GM23248 (cell line): ENCODE data around the gene OLFM1. TPM values are rescaled to one million over a fixed set of nuclear protein-coding genes. Genes with fewer than 3 reads are reported as not detected.

Source experiments
- DNase-seq: peaks from one replicate; pipeline ENCODE4 v3.0.0-alpha.2; 2015
- H2AFZ ChIP-seq: fragments of 200-600 bp; sonication (generic); 2 replicates; pipeline ENCODE4 v1.6.1; 2016; ENCODE audit warnings: antibody characterized with exemption
- H3F3A ChIP-seq: fragments of 200-600 bp; sonication (generic); 2 replicates; pipeline ENCODE4 v1.6.1; 2016; ENCODE audit warnings: mild to moderate bottlenecking, antibody characterized with exemption, mixed run types; ENCODE audit not compliant: insufficient read depth
- H3K27ac ChIP-seq: fragments of 200-600 bp; sonication (generic); 2 replicates; pipeline ENCODE4 v1.5.1; 2016; ENCODE audit warnings: mild to moderate bottlenecking
- H3K27me3 ChIP-seq: fragments of 200-600 bp; sonication (generic); replicated peaks from 2 replicates; pipeline ENCODE4 v1.6.1; 2016; ENCODE audit warnings: mild to moderate bottlenecking; ENCODE audit not compliant: insufficient read depth
- H3K36me3 ChIP-seq: fragments of 200-600 bp; sonication (generic); 2 replicates; pipeline ENCODE4 v1.6.1; 2016; ENCODE audit warnings: low read depth, mild to moderate bottlenecking
- H3K4me1 ChIP-seq: fragments of 200-600 bp; sonication (generic); 2 replicates; pipeline ENCODE4 v1.6.1; 2016; ENCODE audit warnings: mild to moderate bottlenecking; ENCODE audit not compliant: insufficient read depth
- H3K4me2 ChIP-seq: fragments of 200-600 bp; sonication (generic); one replicate; pipeline ENCODE4 v1.6.1; 2016; ENCODE audit warnings: mild to moderate bottlenecking; ENCODE audit not compliant: unreplicated experiment
- H3K4me3 ChIP-seq: fragments of 200-600 bp; sonication (generic); 2 replicates; pipeline ENCODE4 v1.5.1; 2016; ENCODE audit warnings: mild to moderate bottlenecking
- H3K79me2 ChIP-seq: fragments of 200-600 bp; sonication (generic); 2 replicates; pipeline ENCODE4 v1.6.1; 2016; ENCODE audit warnings: mild to moderate bottlenecking; ENCODE audit not compliant: insufficient read depth
- H3K9ac ChIP-seq: fragments of 200-600 bp; sonication (generic); 2 replicates; pipeline ENCODE4 v1.6.1; 2016; ENCODE audit warnings: mild to moderate bottlenecking
- H3K9me2 ChIP-seq: fragments of 200-600 bp; sonication (generic); 2 replicates; pipeline ENCODE4 v1.6.1; 2016; ENCODE audit warnings: mixed run types, mild to moderate bottlenecking, moderate library complexity; ENCODE audit not compliant: insufficient read depth
- H3K9me3 ChIP-seq: fragments of 200-600 bp; sonication (generic); one replicate; pipeline ENCODE4 v1.6.1; 2017; ENCODE audit warnings: low read depth
- H4K20me1 ChIP-seq: fragments of 200-600 bp; sonication (generic); 2 replicates; pipeline ENCODE4 v1.6.0; 2016; ENCODE audit not compliant: insufficient read depth
- EZH2 ChIP-seq: fragments of 200-600 bp; sonication (generic); IDR thresholded peaks from 2 replicates; pipeline ENCODE4 v1.6.1; 2018; ENCODE audit warnings: antibody characterized with exemption, mild to moderate bottlenecking; ENCODE audit not compliant: insufficient read depth, poor library complexity, severe bottlenecking
- EZH2phosphoT487 ChIP-seq: fragments of 200-600 bp; sonication (generic); IDR thresholded peaks from 2 replicates; pipeline ENCODE4 v1.6.1; 2018; ENCODE audit warnings: antibody characterized with exemption, moderate library complexity, mild to moderate bottlenecking, low read depth; ENCODE audit not compliant: insufficient read depth
- WGBS, 2 experiments: methylation state at CpG; one replicate each; pipeline ENCODE4 v1.1.6; 2015 to 2017; ENCODE audit warnings: low lambda C conversion rate in 2 of 2, low coverage in 1 of 2; ENCODE audit errors: missing lambda C conversion rate in 2 of 2; 5-methylcytosine and 5-hydroxymethylcytosine counted together
- in situ Hi-C: fragments of 300-500 bp; cut with MboI; formaldehyde crosslinking; loops from 2 replicates; pipeline ENCODE4 v1.15.0; 2020
- polyA plus RNA-seq: library from polyadenylated mRNA; unstranded; fragments of >200 nt; fragmentation: Nextera tagmentation; extraction: Ambion mirVana; gene quantifications from 2 replicates; pipeline ENCODE4 v1.2.1, GENCODE V29; 2016
- total RNA-seq: library from RNA; depleted of rRNA; stranded (reverse); fragments of >200 nt; shearing (Covaris generic); gene quantifications from 2 replicates; pipeline ENCODE4 v1.2.3, GENCODE V29; 2014

OLFM1 gene
- total and polyA plus RNA-seq, 2 experiments from 2014 or later = 17.0 to 31.4 TPM

DNA sequence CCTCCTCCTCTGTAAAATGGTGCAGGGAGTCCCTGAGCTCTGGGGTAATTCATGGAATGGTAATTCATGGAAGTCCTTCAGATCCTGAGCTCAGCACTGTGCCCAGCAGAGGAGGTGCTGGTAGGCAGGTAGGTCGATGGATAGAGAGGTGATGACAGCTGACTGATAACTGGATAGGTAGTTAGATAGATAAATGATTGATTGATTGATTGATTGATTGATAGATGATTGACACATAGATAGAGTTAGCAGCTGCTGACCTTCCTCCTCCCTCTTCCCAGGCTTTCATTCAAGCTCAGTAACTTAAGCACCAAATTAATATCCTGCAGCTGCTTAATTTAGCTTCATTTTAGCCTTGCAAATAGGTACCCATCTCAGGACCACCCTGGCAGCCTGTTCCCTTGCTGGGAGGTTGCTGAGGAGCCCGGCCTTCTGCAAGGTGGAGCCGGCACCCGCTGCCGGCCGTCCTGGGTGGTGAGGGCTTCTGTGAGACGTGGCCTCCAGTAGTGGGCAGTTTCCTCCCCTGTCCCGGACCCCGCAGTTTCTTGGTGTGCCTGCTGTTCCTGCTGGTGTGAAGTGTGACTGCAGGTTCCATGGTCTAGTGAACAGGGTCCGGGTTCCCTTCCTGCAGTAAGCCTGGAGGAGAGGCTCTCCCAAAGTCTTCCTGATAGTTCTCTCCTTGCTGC, 13.4 kb downstream of the OLFM1 start:
- H3K79me2 ChIP-seq = no peaks in the 10 kb centered on the region
- TF ChIP-seq EZH2 (no peak), EZH2phosphoT487 (no peak)
- no peaks in the 10 kb centered on the region for H3F3A ChIP-seq
- no peaks in the 10 kb centered on the region for H3K9me2 ChIP-seq
- H3K27ac ChIP-seq = no peak overlapping the region
- no peak overlapping the region for H2AFZ ChIP-seq
- H4K20me1 ChIP-seq = no peaks in the 10 kb centered on the region
- no peaks in the 10 kb centered on the region for H3K4me1 ChIP-seq
- no peak overlapping the region for H3K4me2 ChIP-seq
- H3K36me3 ChIP-seq = no peaks in the 10 kb centered on the region
- H3K4me3 ChIP-seq = no peak overlapping the region
- in situ Hi-C loops = no loop called here
- H3K9me3 ChIP-seq = no peaks in the 10 kb centered on the region
- no peak for DNase-seq
- no peak overlapping the region for H3K9ac ChIP-seq
- 83 to 85% methylated on average over 10 of the region's 10 CpGs for WGBS, 2 experiments
- no peaks in the 10 kb centered on the region for H3K27me3 ChIP-seq

- Histone ChIP-seq H3K9ac (no peak overlapping the region), H3K9me2 (no peaks in the 10 kb centered on the region), H3K79me2 (no peaks in the 10 kb centered on the region), H3F3A (no peaks in the 10 kb centered on the region), H3K4me1 (no peaks in the 10 kb centered on the region), H3K36me3 (no peaks in the 10 kb centered on the region), H4K20me1 (no peaks in the 10 kb centered on the region), H3K4me2 (no peak overlapping the region), H3K27me3 (no peaks in the 10 kb centered on the region), H3K4me3 (no peak overlapping the region), H2AFZ (no peak overlapping the region), H3K27ac (no peak overlapping the region), H3K9me3 (no peaks in the 10 kb centered on the region)
- in situ Hi-C loops = no loop called here
- no peak for DNase-seq
- TF ChIP-seq EZH2 (no peak), EZH2phosphoT487 (no peak)
- WGBS, 2 experiments = 71 to 72% methylated on average over 11 of the region's 11 CpGs
Observed at GRCh38 chr9:135101486-135101885, 14.0 kb downstream of the OLFM1 start.

DNA sequence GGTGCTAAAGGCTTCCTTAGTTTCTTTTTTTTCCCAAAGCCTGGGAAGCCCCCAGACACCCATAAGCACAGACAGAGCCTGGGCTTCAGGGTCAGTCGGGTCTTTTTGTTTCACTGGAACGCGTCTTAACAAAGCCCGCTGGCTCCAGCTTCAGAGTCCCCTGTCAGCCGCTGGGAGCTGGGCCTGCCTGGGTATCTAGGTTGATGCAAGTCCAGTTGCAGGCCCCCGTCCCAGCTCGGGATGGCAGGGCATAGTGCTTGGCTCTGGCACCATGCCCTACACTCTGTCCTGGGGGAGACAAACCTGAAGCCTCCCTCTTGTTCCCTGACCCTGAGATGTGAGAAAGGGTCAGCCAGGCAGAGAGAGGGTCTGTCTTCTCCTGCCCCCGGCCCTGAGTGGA, 14.5 kb downstream of the OLFM1 start:
- Histone ChIP-seq H2AFZ (no peak overlapping the region), H3K4me1 (no peaks in the 10 kb centered on the region), H3K27ac (no peak overlapping the region), H4K20me1 (no peaks in the 10 kb centered on the region), H3K79me2 (no peaks in the 10 kb centered on the region), H3K9me3 (no peaks in the 10 kb centered on the region), H3K36me3 (no peaks in the 10 kb centered on the region), H3F3A (no peaks in the 10 kb centered on the region), H3K4me2 (no peak overlapping the region), H3K9me2 (no peaks in the 10 kb centered on the region), H3K4me3 (no peak overlapping the region), H3K9ac (no peak overlapping the region), H3K27me3 (no peaks in the 10 kb centered on the region)
- no peak for TF ChIP-seq EZH2
- no peak for TF ChIP-seq EZH2phosphoT487
- 85 to 86% methylated on average over 8 of the region's 8 CpGs for WGBS, 2 experiments
- no peak for DNase-seq
- in situ Hi-C loops = no loop called here

- H3K4me1 ChIP-seq = no peaks in the 10 kb centered on the region
- H3K4me2 ChIP-seq = no peak overlapping the region
- H3K79me2 ChIP-seq = no peaks in the 10 kb centered on the region
- H3K27me3 ChIP-seq = no peaks in the 10 kb centered on the region
- H2AFZ ChIP-seq = no peak overlapping the region
- no peaks in the 10 kb centered on the region for H4K20me1 ChIP-seq
- H3K9ac ChIP-seq = no peak overlapping the region
- no peaks in the 10 kb centered on the region for H3K9me2 ChIP-seq
- DNase-seq = no peak
- TF ChIP-seq EZH2 (no peak), EZH2phosphoT487 (no peak)
- WGBS, 2 experiments = 91 to 95% methylated on average over 12 of the region's 12 CpGs
- H3F3A ChIP-seq = no peaks in the 10 kb centered on the region
- no peak overlapping the region for H3K4me3 ChIP-seq
- no peak overlapping the region for H3K27ac ChIP-seq
- H3K36me3 ChIP-seq = no peaks in the 10 kb centered on the region
- no peaks in the 10 kb centered on the region for H3K9me3 ChIP-seq
- in situ Hi-C loops = no loop called here
Observed at GRCh38 chr9:135102331-135102730, 14.9 kb downstream of the OLFM1 start.
